GM23338 (cell line): ENCODE measurements around the gene EPHB2. TPM values are rescaled to one million over a fixed set of nuclear protein-coding genes. Genes with fewer than 3 reads are reported as not detected.

Source experiments
- ATAC-seq: fragments of 200-7000 bp; cut with Tn5 transposase; 3 replicates; pipeline ENCODE4 v1.9.1; 2020
- DNase-seq: peaks from one replicate; pipeline ENCODE4 v3.0.0-alpha.2; 2015; ENCODE audit warnings: low spot score
- H2AFZ ChIP-seq: fragments of 200-600 bp; sonication (generic); 2 replicates; pipeline ENCODE4 v1.8.0; 2016; ENCODE audit warnings: antibody characterized with exemption, mild to moderate bottlenecking, moderate library complexity
- H3F3A ChIP-seq: fragments of 200-600 bp; sonication (generic); replicated peaks from 2 replicates; pipeline ENCODE4 v1.8.0; 2017; ENCODE audit warnings: antibody characterized with exemption, mixed run types, low read depth
- H3K27ac ChIP-seq: fragments of 200-600 bp; sonication (generic); 2 replicates; pipeline ENCODE4 v1.6.1; 2016; ENCODE audit warnings: low read depth
- H3K27me3 ChIP-seq: fragments of 200-600 bp; sonication (generic); 2 replicates; pipeline ENCODE4 v1.8.0; 2016; ENCODE audit warnings: mild to moderate bottlenecking, mixed run types, moderate library complexity; ENCODE audit not compliant: insufficient read depth
- H3K36me3 ChIP-seq: fragments of 200-600 bp; sonication (generic); 2 replicates; pipeline ENCODE4 v1.8.0; 2016; ENCODE audit warnings: mild to moderate bottlenecking; ENCODE audit not compliant: insufficient read depth
- H3K4me1 ChIP-seq: fragments of 200-600 bp; sonication (generic); 2 replicates; pipeline ENCODE4 v1.8.0; 2016; ENCODE audit warnings: mild to moderate bottlenecking, moderate library complexity; ENCODE audit not compliant: insufficient read depth
- H3K4me2 ChIP-seq: fragments of 200-600 bp; sonication (generic); 2 replicates; pipeline ENCODE4 v1.7.1; 2017; ENCODE audit warnings: mixed run types
- H3K4me3 ChIP-seq: fragments of 200-600 bp; sonication (generic); 2 replicates; pipeline ENCODE4 v1.6.1; 2016; ENCODE audit warnings: mixed run types
- H3K79me2 ChIP-seq: fragments of 200-600 bp; sonication (generic); replicated peaks from 2 replicates; pipeline ENCODE4 v1.8.0; 2017; ENCODE audit warnings: mild to moderate bottlenecking; ENCODE audit not compliant: insufficient read depth
- H3K9me2 ChIP-seq: fragments of 200-600 bp; sonication (generic); 2 replicates; pipeline ENCODE4 v1.8.0; 2017; ENCODE audit not compliant: insufficient read depth
- H4K20me1 ChIP-seq: fragments of 200-600 bp; sonication (generic); replicated peaks from 2 replicates; pipeline ENCODE4 v1.8.0; 2017; ENCODE audit warnings: mild to moderate bottlenecking; ENCODE audit not compliant: insufficient read depth
- H3K27ac Mint-ChIP-seq: 2 replicates; pipeline ENCODE4 v1.8.0; 2020; ENCODE audit warnings: inconsistent platforms, mild to moderate bottlenecking, moderate library complexity, mixed read lengths
- H3K27me3 Mint-ChIP-seq: 3 replicates; pipeline ENCODE4 v1.8.0; 2022; ENCODE audit warnings: low read depth, mild to moderate bottlenecking, moderate library complexity, mixed read lengths, inconsistent platforms; ENCODE audit not compliant: insufficient read depth, poor library complexity
- H3K36me3 Mint-ChIP-seq: 3 replicates; pipeline ENCODE4 v1.8.0; 2021; ENCODE audit warnings: low read depth, mild to moderate bottlenecking, inconsistent platforms, moderate library complexity, mixed read lengths
- H3K4me1 Mint-ChIP-seq: 3 replicates; pipeline ENCODE4 v1.8.0; 2020; ENCODE audit warnings: mild to moderate bottlenecking, inconsistent platforms, mixed read lengths
- H3K4me3 Mint-ChIP-seq: 3 replicates; pipeline ENCODE4 v1.8.0; 2021; ENCODE audit warnings: moderate library complexity, mild to moderate bottlenecking, inconsistent platforms, mixed read lengths
- H3K9me3 Mint-ChIP-seq: 3 replicates; pipeline ENCODE4 v1.8.0; 2020; ENCODE audit warnings: moderate library complexity, mild to moderate bottlenecking, inconsistent platforms, mixed read lengths
- EZH2 ChIP-seq: fragments of 200-600 bp; sonication (generic); IDR thresholded peaks from one replicate; pipeline ENCODE4 v1.8.0; 2017; ENCODE audit warnings: antibody characterized with exemption, mild to moderate bottlenecking, low read depth; ENCODE audit not compliant: unreplicated experiment
- EZH2phosphoT487 ChIP-seq: fragments of 200-600 bp; sonication (generic); IDR thresholded peaks from one replicate; pipeline ENCODE4 v1.8.1; 2018; ENCODE audit warnings: antibody characterized with exemption; ENCODE audit not compliant: unreplicated experiment
- JUNB ChIP-seq: IDR thresholded peaks from one replicate; pipeline ENCODE4 v1.6.1; 2016; ENCODE audit warnings: antibody characterized with exemption; ENCODE audit not compliant: unreplicated experiment
- NANOG ChIP-seq: IDR thresholded peaks from 2 replicates; pipeline ENCODE4 v1.6.1; 2016; ENCODE audit warnings: antibody characterized with exemption, borderline replicate concordance
- POLR2AphosphoS5 ChIP-seq: IDR thresholded peaks from 2 replicates; pipeline ENCODE4 v1.6.1; 2016; ENCODE audit warnings: antibody characterized with exemption, low read depth
- REST ChIP-seq: IDR thresholded peaks from one replicate; pipeline ENCODE4 v1.6.1; 2018; ENCODE audit warnings: antibody characterized with exemption; ENCODE audit not compliant: unreplicated experiment
- ZNF331 ChIP-seq: fragments of 250-450 bp; sonication (Bioruptor Pico); IDR thresholded peaks from 2 replicates; pipeline ENCODE4 v1.5.0; 2020; ENCODE audit warnings: low read depth, mild to moderate bottlenecking, moderate library complexity
- polyA plus RNA-seq: library from polyadenylated mRNA; unstranded; fragments of >200 nt; fragmentation: Nextera tagmentation; extraction: Ambion mirVana; gene quantifications from 2 replicates; pipeline ENCODE4 v1.2.1, GENCODE V29; 2016
- total RNA-seq: library from RNA; depleted of rRNA; stranded (reverse); fragments of >200 nt; shearing (Covaris generic); gene quantifications from 2 replicates; pipeline ENCODE4 v1.2.3, GENCODE V29; 2014
- TF ChIP-seq, protein P1 (sequence below): IDR thresholded peaks from 2 replicates; pipeline ENCODE4 v1.6.1; 2016; ENCODE audit warnings: antibody characterized with exemption
- TF ChIP-seq, protein P2 (sequence below), 2 experiments: fragments of 200-600 bp in 1 of 2; sonication (generic) in 1 of 2; conservative IDR thresholded peaks; 2 replicates each; pipeline versions ENCODE4 v1.5.1 to v1.6.1; 2016 to 2017; ENCODE audit warnings: antibody characterized with exemption in 2 of 2, low read depth in 2 of 2, mild to moderate bottlenecking in 2 of 2, moderate library complexity in 1 of 2
- TF ChIP-seq, protein P3 (sequence below): fragments of 250-450 bp; sonication (Bioruptor Pico); IDR thresholded peaks from 2 replicates; pipeline ENCODE4 v1.5.0; 2020; ENCODE audit warnings: mild to moderate bottlenecking, moderate library complexity

The EPHB2 gene
- total and polyA plus RNA-seq, 2 experiments from 2014 or later = 4.1 to 20.1 TPM

DNA sequence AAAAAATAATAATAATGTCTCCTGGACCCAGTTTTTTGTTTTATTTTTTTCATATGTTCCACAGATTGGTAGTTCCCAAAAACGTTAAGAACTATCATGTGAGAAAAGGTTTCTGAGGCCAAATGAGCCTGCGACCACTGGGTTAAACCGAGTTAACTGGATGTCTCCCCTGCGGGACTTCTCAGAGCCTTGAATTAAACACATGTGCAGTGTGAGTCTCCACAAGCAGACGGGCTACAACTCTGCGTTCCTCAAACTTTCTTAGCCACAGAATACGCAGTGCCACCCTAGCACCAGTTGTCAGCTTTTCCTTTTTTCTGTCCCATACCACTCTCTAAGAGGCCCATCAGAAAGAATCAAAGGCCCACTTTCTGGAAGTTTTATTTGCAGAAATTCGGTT is 164.1 kb downstream of the EPHB2 start:
- Histone ChIP-seq H4K20me1 (no peaks in the 10 kb centered on the region), H3K27me3 (no peaks in the 10 kb centered on the region), H3K27ac (no peak overlapping the region), H2AFZ (no peak overlapping the region), H3K4me3 (no peak overlapping the region), H3K36me3 (no peaks in the 10 kb centered on the region), H3K4me2 (no peak overlapping the region), H3K9me2 (no peaks in the 10 kb centered on the region), H3K79me2 (no peaks in the 10 kb centered on the region), H3F3A (no peaks in the 10 kb centered on the region), H3K4me1 (0 out of 2 replicates have a peak, but pooled peaks cover 2% of the 10 kb centered on the region)
- DNase-seq = no peak
- Mint-ChIP-seq H3K4me1 (peaks cover 15% of the 10 kb centered on the region), H3K9me3 (no peaks in the 10 kb centered on the region), H3K36me3 (no peaks in the 10 kb centered on the region), H3K4me3 (no peak overlapping the region), H3K27me3 (peaks cover 10% of the 10 kb centered on the region), H3K27ac (no peak overlapping the region)
- ATAC-seq = no peak
- TF ChIP-seq EZH2 (no peak), ZNF331 (CRISPR knock-in tag) (no peak), JUNB (no peak), POLR2AphosphoS5 (no peak), REST (no peak), EZH2phosphoT487 (no peak), NANOG (no peak)
- TF ChIP-seq, protein P1, sequence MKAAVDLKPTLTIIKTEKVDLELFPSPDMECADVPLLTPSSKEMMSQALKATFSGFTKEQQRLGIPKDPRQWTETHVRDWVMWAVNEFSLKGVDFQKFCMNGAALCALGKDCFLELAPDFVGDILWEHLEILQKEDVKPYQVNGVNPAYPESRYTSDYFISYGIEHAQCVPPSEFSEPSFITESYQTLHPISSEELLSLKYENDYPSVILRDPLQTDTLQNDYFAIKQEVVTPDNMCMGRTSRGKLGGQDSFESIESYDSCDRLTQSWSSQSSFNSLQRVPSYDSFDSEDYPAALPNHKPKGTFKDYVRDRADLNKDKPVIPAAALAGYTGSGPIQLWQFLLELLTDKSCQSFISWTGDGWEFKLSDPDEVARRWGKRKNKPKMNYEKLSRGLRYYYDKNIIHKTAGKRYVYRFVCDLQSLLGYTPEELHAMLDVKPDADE = no peak
- TF ChIP-seq, protein P2, sequence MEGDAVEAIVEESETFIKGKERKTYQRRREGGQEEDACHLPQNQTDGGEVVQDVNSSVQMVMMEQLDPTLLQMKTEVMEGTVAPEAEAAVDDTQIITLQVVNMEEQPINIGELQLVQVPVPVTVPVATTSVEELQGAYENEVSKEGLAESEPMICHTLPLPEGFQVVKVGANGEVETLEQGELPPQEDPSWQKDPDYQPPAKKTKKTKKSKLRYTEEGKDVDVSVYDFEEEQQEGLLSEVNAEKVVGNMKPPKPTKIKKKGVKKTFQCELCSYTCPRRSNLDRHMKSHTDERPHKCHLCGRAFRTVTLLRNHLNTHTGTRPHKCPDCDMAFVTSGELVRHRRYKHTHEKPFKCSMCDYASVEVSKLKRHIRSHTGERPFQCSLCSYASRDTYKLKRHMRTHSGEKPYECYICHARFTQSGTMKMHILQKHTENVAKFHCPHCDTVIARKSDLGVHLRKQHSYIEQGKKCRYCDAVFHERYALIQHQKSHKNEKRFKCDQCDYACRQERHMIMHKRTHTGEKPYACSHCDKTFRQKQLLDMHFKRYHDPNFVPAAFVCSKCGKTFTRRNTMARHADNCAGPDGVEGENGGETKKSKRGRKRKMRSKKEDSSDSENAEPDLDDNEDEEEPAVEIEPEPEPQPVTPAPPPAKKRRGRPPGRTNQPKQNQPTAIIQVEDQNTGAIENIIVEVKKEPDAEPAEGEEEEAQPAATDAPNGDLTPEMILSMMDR (conservative IDR thresholded peaks at IDR 0.05; ENCODE audit: low read depth in 2 of 2) = no peak
- TF ChIP-seq, protein P3, sequence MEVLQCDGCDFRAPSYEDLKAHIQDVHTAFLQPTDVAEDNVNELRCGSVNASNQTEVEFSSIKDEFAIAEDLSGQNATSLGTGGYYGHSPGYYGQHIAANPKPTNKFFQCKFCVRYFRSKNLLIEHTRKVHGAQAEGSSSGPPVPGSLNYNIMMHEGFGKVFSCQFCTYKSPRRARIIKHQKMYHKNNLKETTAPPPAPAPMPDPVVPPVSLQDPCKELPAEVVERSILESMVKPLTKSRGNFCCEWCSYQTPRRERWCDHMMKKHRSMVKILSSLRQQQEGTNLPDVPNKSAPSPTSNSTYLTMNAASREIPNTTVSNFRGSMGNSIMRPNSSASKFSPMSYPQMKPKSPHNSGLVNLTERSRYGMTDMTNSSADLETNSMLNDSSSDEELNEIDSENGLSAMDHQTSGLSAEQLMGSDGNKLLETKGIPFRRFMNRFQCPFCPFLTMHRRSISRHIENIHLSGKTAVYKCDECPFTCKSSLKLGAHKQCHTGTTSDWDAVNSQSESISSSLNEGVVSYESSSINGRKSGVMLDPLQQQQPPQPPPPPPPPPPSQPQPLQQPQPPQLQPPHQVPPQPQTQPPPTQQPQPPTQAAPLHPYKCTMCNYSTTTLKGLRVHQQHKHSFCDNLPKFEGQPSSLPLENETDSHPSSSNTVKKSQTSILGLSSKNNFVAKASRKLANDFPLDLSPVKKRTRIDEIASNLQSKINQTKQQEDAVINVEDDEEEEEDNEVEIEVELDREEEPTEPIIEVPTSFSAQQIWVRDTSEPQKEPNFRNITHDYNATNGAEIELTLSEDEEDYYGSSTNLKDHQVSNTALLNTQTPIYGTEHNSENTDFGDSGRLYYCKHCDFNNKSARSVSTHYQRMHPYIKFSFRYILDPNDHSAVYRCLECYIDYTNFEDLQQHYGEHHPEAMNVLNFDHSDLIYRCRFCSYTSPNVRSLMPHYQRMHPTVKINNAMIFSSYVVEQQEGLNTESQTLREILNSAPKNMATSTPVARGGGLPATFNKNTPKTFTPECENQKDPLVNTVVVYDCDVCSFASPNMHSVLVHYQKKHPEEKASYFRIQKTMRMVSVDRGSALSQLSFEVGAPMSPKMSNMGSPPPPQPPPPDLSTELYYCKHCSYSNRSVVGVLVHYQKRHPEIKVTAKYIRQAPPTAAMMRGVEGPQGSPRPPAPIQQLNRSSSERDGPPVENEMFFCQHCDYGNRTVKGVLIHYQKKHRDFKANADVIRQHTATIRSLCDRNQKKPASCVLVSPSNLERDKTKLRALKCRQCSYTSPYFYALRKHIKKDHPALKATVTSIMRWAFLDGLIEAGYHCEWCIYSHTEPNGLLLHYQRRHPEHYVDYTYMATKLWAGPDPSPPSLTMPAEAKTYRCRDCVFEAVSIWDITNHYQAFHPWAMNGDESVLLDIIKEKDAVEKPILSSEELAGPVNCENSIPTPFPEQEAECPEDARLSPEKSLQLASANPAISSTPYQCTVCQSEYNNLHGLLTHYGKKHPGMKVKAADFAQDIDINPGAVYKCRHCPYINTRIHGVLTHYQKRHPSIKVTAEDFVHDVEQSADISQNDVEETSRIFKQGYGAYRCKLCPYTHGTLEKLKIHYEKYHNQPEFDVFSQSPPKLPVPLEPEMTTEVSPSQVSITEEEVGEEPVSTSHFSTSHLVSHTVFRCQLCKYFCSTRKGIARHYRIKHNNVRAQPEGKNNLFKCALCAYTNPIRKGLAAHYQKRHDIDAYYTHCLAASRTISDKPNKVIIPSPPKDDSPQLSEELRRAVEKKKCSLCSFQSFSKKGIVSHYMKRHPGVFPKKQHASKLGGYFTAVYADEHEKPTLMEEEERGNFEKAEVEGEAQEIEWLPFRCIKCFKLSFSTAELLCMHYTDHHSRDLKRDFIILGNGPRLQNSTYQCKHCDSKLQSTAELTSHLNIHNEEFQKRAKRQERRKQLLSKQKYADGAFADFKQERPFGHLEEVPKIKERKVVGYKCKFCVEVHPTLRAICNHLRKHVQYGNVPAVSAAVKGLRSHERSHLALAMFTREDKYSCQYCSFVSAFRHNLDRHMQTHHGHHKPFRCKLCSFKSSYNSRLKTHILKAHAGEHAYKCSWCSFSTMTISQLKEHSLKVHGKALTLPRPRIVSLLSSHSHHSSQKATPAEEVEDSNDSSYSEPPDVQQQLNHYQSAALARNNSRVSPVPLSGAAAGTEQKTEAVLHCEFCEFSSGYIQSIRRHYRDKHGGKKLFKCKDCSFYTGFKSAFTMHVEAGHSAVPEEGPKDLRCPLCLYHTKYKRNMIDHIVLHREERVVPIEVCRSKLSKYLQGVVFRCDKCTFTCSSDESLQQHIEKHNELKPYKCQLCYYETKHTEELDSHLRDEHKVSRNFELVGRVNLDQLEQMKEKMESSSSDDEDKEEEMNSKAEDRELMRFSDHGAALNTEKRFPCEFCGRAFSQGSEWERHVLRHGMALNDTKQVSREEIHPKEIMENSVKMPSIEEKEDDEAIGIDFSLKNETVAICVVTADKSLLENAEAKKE (CRISPR knock-in tag) = no peak
